HepG2 (cell line): ENCODE measurements around the gene PITHD1. TPM values are rescaled to one million over a fixed set of nuclear protein-coding genes. Genes with fewer than 3 reads are reported as not detected.

Experiments
- ADNP ChIP-seq: sonication (generic); formaldehyde crosslinking; IDR thresholded peaks from 2 replicates; pipeline ENCODE4 v1.4.0; 2020; ENCODE audit warnings: missing genetic modification reagents
- CBX2 ChIP-seq, 2 experiments: fragments of 200-600 bp in 1 of 2; sonication (generic); formaldehyde crosslinking in 1 of 2; IDR thresholded peaks; 2 replicates each; pipeline versions ENCODE4 v1.7.0 to v1.8.1; 2018 to 2022; ENCODE audit warnings: low read depth in 2 of 2, low read length in 1 of 2, mild to moderate bottlenecking in 1 of 2, missing genetic modification reagents in 1 of 2
- EED ChIP-seq: sonication (generic); formaldehyde crosslinking; IDR thresholded peaks from 2 replicates; pipeline ENCODE4 v1.5.0; 2020; ENCODE audit warnings: mild to moderate bottlenecking, missing genetic modification reagents
- HNRNPL ChIP-seq: fragments of 200-400 bp; formaldehyde crosslinking; IDR thresholded peaks from 2 replicates; pipeline ENCODE4 v1.6.1; 2017; ENCODE audit warnings: mild to moderate bottlenecking, low read depth, low read length
- KDM1A ChIP-seq: IDR thresholded peaks from 2 replicates; pipeline ENCODE4 v1.6.1; 2016; ENCODE audit warnings: missing compliant biosample characterization
- MAF1 ChIP-seq: sonication (generic); formaldehyde crosslinking; IDR thresholded peaks from 2 replicates; pipeline ENCODE4 v1.5.0; 2020; ENCODE audit warnings: missing genetic modification reagents, borderline replicate concordance
- NBN ChIP-seq: fragments of 450-650 bp; conservative IDR thresholded peaks from 2 replicates; pipeline ENCODE4 v1.6.1; 2017
- NCOA1 ChIP-seq: sonication (generic); formaldehyde crosslinking; IDR thresholded peaks from 2 replicates; pipeline ENCODE4 v1.9.0; 2021; ENCODE audit warnings: missing genetic modification reagents
- NFE2L2 ChIP-seq: fragments of 150-350 bp; IDR thresholded peaks from 2 replicates; pipeline ENCODE4 v1.6.1; 2014; ENCODE audit warnings: low read length
- NFIC ChIP-seq: IDR thresholded peaks from 2 replicates; pipeline ENCODE4 v1.6.1; 2012; ENCODE audit warnings: mild to moderate bottlenecking, low read length, inconsistent platforms
- POGK ChIP-seq: sonication (generic); formaldehyde crosslinking; conservative IDR thresholded peaks from 2 replicates; pipeline ENCODE4 v1.8.0; 2022; ENCODE audit warnings: mild to moderate bottlenecking, moderate library complexity, missing genetic modification reagents
- REL ChIP-seq: sonication (generic); formaldehyde crosslinking; conservative IDR thresholded peaks from 2 replicates; pipeline ENCODE4 v1.8.0; 2022; ENCODE audit warnings: mild to moderate bottlenecking, missing genetic modification reagents, moderate library complexity
- SOX6 ChIP-seq, 2 experiments: fragments of 450-650 bp in 1 of 2; sonication (generic) in 1 of 2; formaldehyde crosslinking in 1 of 2; IDR thresholded peaks; 2 replicates each; pipeline versions ENCODE4 v1.4.0 to v1.6.1; 2017 to 2020; ENCODE audit warnings: antibody characterized with exemption in 1 of 2, mild to moderate bottlenecking in 1 of 2, missing genetic modification reagents in 1 of 2
- THAP11 ChIP-seq: IDR thresholded peaks from 2 replicates; pipeline ENCODE4 v1.6.1; 2016; ENCODE audit warnings: missing biosample characterization, missing genetic modification reagents
- ZBTB2 ChIP-seq: sonication (generic); formaldehyde crosslinking; IDR thresholded peaks from 2 replicates; pipeline ENCODE4 v1.8.0; 2022; ENCODE audit warnings: low read depth, missing genetic modification reagents
- ZNF264 ChIP-seq: sonication (generic); formaldehyde crosslinking; IDR thresholded peaks from 2 replicates; pipeline ENCODE4 v1.4.0; 2020; ENCODE audit warnings: missing genetic modification reagents
- ZNF550 ChIP-seq: sonication (generic); formaldehyde crosslinking; IDR thresholded peaks from 2 replicates; pipeline ENCODE4 v1.4.0; 2020; ENCODE audit warnings: mild to moderate bottlenecking, missing genetic modification reagents, borderline replicate concordance
- ZNF576 ChIP-seq: sonication (generic); formaldehyde crosslinking; IDR thresholded peaks from 2 replicates; pipeline ENCODE4 v1.4.0; 2020; ENCODE audit warnings: mild to moderate bottlenecking, missing genetic modification reagents
- ZNF614 ChIP-seq: IDR thresholded peaks from 2 replicates; pipeline ENCODE4 v1.6.1; 2018; ENCODE audit warnings: missing biosample characterization, missing genetic modification reagents, inconsistent platforms, borderline replicate concordance
- ZNF660 ChIP-seq: sonication (generic); formaldehyde crosslinking; IDR thresholded peaks from 2 replicates; pipeline ENCODE4 v1.5.1; 2020; ENCODE audit warnings: mild to moderate bottlenecking, low read depth, missing genetic modification reagents, borderline replicate concordance
- ZNF724P ChIP-seq: sonication (generic); formaldehyde crosslinking; IDR thresholded peaks from 2 replicates; pipeline ENCODE4 v1.8.0; 2022; ENCODE audit warnings: missing genetic modification reagents, borderline replicate concordance
- ZNF850 ChIP-seq: sonication (generic); formaldehyde crosslinking; conservative IDR thresholded peaks from 2 replicates; pipeline ENCODE4 v1.9.0; 2021; ENCODE audit warnings: mild to moderate bottlenecking, missing genetic modification reagents
- ZNF879 ChIP-seq: sonication (generic); formaldehyde crosslinking; IDR thresholded peaks from 2 replicates; pipeline ENCODE4 v1.8.1; 2023; ENCODE audit warnings: missing genetic modification reagents
- polyA plus RNA-seq, 8 experiments: library from polyadenylated mRNA; depleted of rRNA in 3 of 8; stranded (reverse) in 7 of 8; unstranded in 1 of 8; fragments of >200 nt; fragmentation: Illumina TruSeq in 4 of 8; extraction: Trizol in 4 of 8; gene quantifications; 2 replicates each; pipeline versions ENCODE4 v1.2.1 to v1.2.3, GENCODE V29; 2011 to 2016; ENCODE audit warnings: low read depth in 4 of 8, missing spikeins in 1 of 8, mixed read lengths in 1 of 8; ENCODE audit not compliant: insufficient read depth in 1 of 8
- total RNA-seq, 5 experiments: library from RNA; depleted of rRNA; stranded (reverse); fragments of >200 nt; fragmentation: Illumina TruSeq; extraction: Trizol; gene quantifications; 2 replicates each; pipeline ENCODE4 v1.2.3, GENCODE V29; 2016; ENCODE audit warnings: low read depth in 1 of 5
- TF ChIP-seq, protein P1 (sequence below): sonication (generic); formaldehyde crosslinking; IDR thresholded peaks from 2 replicates; pipeline ENCODE4 v1.4.0; 2020; ENCODE audit warnings: missing genetic modification reagents

The PITHD1 gene
- total and polyA plus RNA-seq, 2 of the 13 experiments (the other 11 are each of a cell fraction or from before 2014, with no cell fraction given), result 28.0 to 37.3 TPM

- TF ChIP-seq ZBTB2 (CRISPR knock-in tag) (no peak), KDM1A (CRISPR knock-in tag) (no peak), NBN (no peak), NCOA1 (no peak), ADNP (CRISPR knock-in tag) (no peak), CBX2 (IDR thresholded peaks at IDR 0.05; ENCODE audit: low read depth, low read length) (no peak), CBX2 (CRISPR knock-in tag; IDR thresholded peaks at IDR 0.05; ENCODE audit: low read depth) (no peak), ZNF660 (CRISPR knock-in tag) (no peak), ZNF550 (CRISPR knock-in tag) (no peak), ZNF264 (CRISPR knock-in tag) (no peak), ZNF879 (CRISPR knock-in tag) (no peak), MAF1 (CRISPR knock-in tag) (no peak), ZNF724P (no peak), SOX6 (IDR thresholded peaks at IDR 0.05) (no peak), SOX6 (CRISPR knock-in tag; IDR thresholded peaks at IDR 0.05) (0 out of 2 replicates have a peak, but pooled peaks have one; percentile 25), REL (CRISPR knock-in tag) (no peak), NFE2L2 (no peak), ZNF576 (CRISPR knock-in tag) (no peak), ZNF614 (0 out of 2 replicates have a peak, but pooled peaks have one; percentile 57), THAP11 (peak; percentile 44; the same call in 1 of the 2 replicates), NFIC (no peak), ZNF850 (CRISPR knock-in tag) (no peak), HNRNPL (no peak), POGK (CRISPR knock-in tag) (0 out of 2 replicates have a peak, but pooled peaks have one; percentile 23), EED (no peak)
- TF ChIP-seq, protein P1, sequence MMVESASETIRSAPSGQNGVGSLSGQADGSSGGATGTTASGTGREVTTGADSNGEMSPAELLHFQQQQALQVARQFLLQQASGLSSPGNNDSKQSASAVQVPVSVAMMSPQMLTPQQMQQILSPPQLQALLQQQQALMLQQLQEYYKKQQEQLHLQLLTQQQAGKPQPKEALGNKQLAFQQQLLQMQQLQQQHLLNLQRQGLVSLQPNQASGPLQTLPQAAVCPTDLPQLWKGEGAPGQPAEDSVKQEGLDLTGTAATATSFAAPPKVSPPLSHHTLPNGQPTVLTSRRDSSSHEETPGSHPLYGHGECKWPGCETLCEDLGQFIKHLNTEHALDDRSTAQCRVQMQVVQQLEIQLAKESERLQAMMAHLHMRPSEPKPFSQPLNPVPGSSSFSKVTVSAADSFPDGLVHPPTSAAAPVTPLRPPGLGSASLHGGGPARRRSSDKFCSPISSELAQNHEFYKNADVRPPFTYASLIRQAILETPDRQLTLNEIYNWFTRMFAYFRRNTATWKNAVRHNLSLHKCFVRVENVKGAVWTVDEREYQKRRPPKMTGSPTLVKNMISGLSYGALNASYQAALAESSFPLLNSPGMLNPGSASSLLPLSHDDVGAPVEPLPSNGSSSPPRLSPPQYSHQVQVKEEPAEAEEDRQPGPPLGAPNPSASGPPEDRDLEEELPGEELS, result 0 out of 2 replicates have a peak, but pooled peaks have one; percentile 34
These were observed 31.5 kb downstream of the PITHD1 start (continued) for GRCh38 chr1:23809751-23810171.
